HFFc6 (cell line): ENCODE measurements around the gene FAIM. TPM values are rescaled to one million over a fixed set of nuclear protein-coding genes. Genes with fewer than 3 reads are reported as not detected.

Experiments used
- DNase-seq: peaks from one replicate; pipeline ENCODE4 v3.0.0-alpha.2; 2018
- H3K27ac Mint-ChIP-seq: 2 replicates; pipeline ENCODE4 v1.8.0; 2020; ENCODE audit warnings: mild to moderate bottlenecking, mixed read lengths
- H3K27me3 Mint-ChIP-seq: 2 replicates; pipeline ENCODE4 v1.8.0; 2021; ENCODE audit warnings: mild to moderate bottlenecking, moderate library complexity, mixed read lengths; ENCODE audit not compliant: insufficient read depth
- H3K36me3 Mint-ChIP-seq: 2 replicates; pipeline ENCODE4 v1.8.0; 2021; ENCODE audit warnings: low read depth, mixed read lengths
- H3K4me1 Mint-ChIP-seq: 2 replicates; pipeline ENCODE4 v1.8.0; 2020; ENCODE audit warnings: low read depth, mixed read lengths
- H3K4me3 Mint-ChIP-seq: 2 replicates; pipeline ENCODE4 v1.8.0; 2020; ENCODE audit warnings: mild to moderate bottlenecking, moderate library complexity, mixed read lengths
- H3K9me3 Mint-ChIP-seq: 2 replicates; pipeline ENCODE4 v1.8.0; 2020; ENCODE audit warnings: mild to moderate bottlenecking, mixed read lengths
- CTCF ChIP-seq: fragments of 200-600 bp; sonication (generic); IDR thresholded peaks from 2 replicates; pipeline ENCODE4 v1.5.0; 2021; ENCODE audit warnings: antibody characterized with exemption, mild to moderate bottlenecking
- total RNA-seq, 6 experiments: library from RNA; stranded (reverse); fragmentation: NEBNext Ultra II Directional; extraction: Animal tissue kit (Norgen Biotek cat#: 25700); gene quantifications; 2 replicates in 1 of 6; 3 replicates in 5 of 6; pipeline ENCODE4 v1.2.3, GENCODE V29; 2021

FAIM gene
- total RNA-seq, 6 experiments from 2014 or later, result 6.7 to 12.4 (median 9.5) TPM

- Mint-ChIP-seq H3K4me1 (peaks cover 4% of the 10 kb centered on the region), H3K36me3 (peaks cover 13% of the 10 kb centered on the region), H3K27me3 (no peaks in the 10 kb centered on the region), H3K4me3 (no peak overlapping the region), H3K9me3 (peaks cover 6% of the 10 kb centered on the region), H3K27ac (no peak overlapping the region)
- DNase-seq, result no peak
- TF ChIP-seq CTCF, result no peak
These were observed 73.1 kb downstream of the FAIM start for GRCh38 chr3:138681463-138682220.

GRCh38 chr3:138682648-138683047, 74.1 kb downstream of the FAIM start:
- Mint-ChIP-seq H3K4me3 (no peak overlapping the region), H3K27me3 (no peaks in the 10 kb centered on the region), H3K36me3 (peaks cover 6% of the 10 kb centered on the region; the same call in 1 of the 2 replicates), H3K4me1 (peaks cover 14% of the 10 kb centered on the region), H3K9me3 (no peaks in the 10 kb centered on the region), H3K27ac (no peak overlapping the region)
- DNase-seq, result no peak
- TF ChIP-seq CTCF, result no peak

Other genes starting within 250 kb of the FAIM start
- gene ESYT3, start 174.2 kb upstream of the FAIM start, total RNA-seq, result under 1 TPM in 2 of 6 experiments, not detected in 4; 0.05 to 0.09 TPM
- 10 to 100 TPM; 11.5 to 18.9 (median 17.3) TPM for gene CEP70, start 14.5 kb upstream of the FAIM start, total RNA-seq
- gene PIK3CB, start 226.2 kb downstream of the FAIM start, total RNA-seq, result 10 to 100 TPM; 12.6 to 18.3 (median 15.8) TPM